Activated naive CD4-positive, alpha-beta T cell treated with anti-CD3 and anti-CD28 coated beads, Interleukin-2, amount 10 ng/mL, durations not matched to agents 7 days and 5 days (primary cell): ENCODE measurements around the gene GFOD1.

Experiments
- CTCF ChIA-PET: fragments of 350-600 bp; sonication (Branson Sonifier 250); formaldehyde crosslinking; loops from one replicate; lab custom pipeline; 2021; ENCODE audit warnings: antibody characterized with exemption; lab: Charles Lee
- DNase-seq: peaks from one replicate; pipeline ENCODE4 v3.0.0-alpha.2; 2020
- H3K27ac Mint-ChIP-seq: one replicate; pipeline ENCODE4 v1.8.0; 2021; ENCODE audit warnings: mild to moderate bottlenecking, moderate library complexity, mixed read lengths
- H3K27me3 Mint-ChIP-seq: one replicate; pipeline ENCODE4 v1.8.0; 2021; ENCODE audit warnings: mild to moderate bottlenecking, mixed read lengths
- H3K36me3 Mint-ChIP-seq: one replicate; pipeline ENCODE4 v1.8.0; 2021; ENCODE audit warnings: mixed read lengths
- H3K4me1 Mint-ChIP-seq: one replicate; pipeline ENCODE4 v1.8.0; 2021; ENCODE audit warnings: mixed read lengths
- H3K4me3 Mint-ChIP-seq: one replicate; pipeline ENCODE4 v1.8.0; 2021; ENCODE audit warnings: mild to moderate bottlenecking, moderate library complexity, mixed read lengths
- H3K9me3 Mint-ChIP-seq: one replicate; pipeline ENCODE4 v1.8.0; 2021; ENCODE audit warnings: mixed read lengths

The GFOD1 gene

GRCh38 chr6:13372688-13373487 lies 114.5 kb downstream of the GFOD1 start:
- peaks cover 15% of the 10 kb centered on the region for H3K4me1 Mint-ChIP-seq
- H3K27ac Mint-ChIP-seq: no peak overlapping the region
- no peak for DNase-seq
- H3K36me3 Mint-ChIP-seq: peaks cover 1% of the 10 kb centered on the region
- H3K4me3 Mint-ChIP-seq: no peak overlapping the region
- CTCF ChIA-PET: interaction anchor here (0.6 to 1.3 kb wide), 3 partner anchors 11 to 38 kb away, joined by 3 to 4 read pairs (median 3); no protein-coding TSS in a partner anchor
- H3K9me3 Mint-ChIP-seq: no peaks in the 10 kb centered on the region
- peaks cover 11% of the 10 kb centered on the region for H3K27me3 Mint-ChIP-seq

- peaks cover 1% of the 10 kb centered on the region for H3K36me3 Mint-ChIP-seq
- H3K27ac Mint-ChIP-seq: no peak overlapping the region
- no peak overlapping the region for H3K4me3 Mint-ChIP-seq
- no peaks in the 10 kb centered on the region for H3K9me3 Mint-ChIP-seq
- DNase-seq: no peak
- H3K27me3 Mint-ChIP-seq: peaks cover 15% of the 10 kb centered on the region
- CTCF ChIA-PET: interaction anchor here (1.0 to 1.3 kb wide), 2 partner anchors 14 to 38 kb away, joined by 3 to 4 read pairs; no protein-coding TSS in a partner anchor
- H3K4me1 Mint-ChIP-seq: peaks cover 15% of the 10 kb centered on the region
Measured at GRCh38 chr6:13372076-13372475, 115.3 kb downstream of the GFOD1 start.

- no peak for DNase-seq
- CTCF ChIA-PET: interaction anchor here (1.0 kb wide), 1 partner anchor 37 kb away, joined by 3 read pairs; no protein-coding TSS in a partner anchor
- Mint-ChIP-seq H3K27ac (no peak overlapping the region), H3K27me3 (peaks cover 15% of the 10 kb centered on the region), H3K4me3 (no peak overlapping the region), H3K9me3 (no peaks in the 10 kb centered on the region), H3K36me3 (peaks cover 1% of the 10 kb centered on the region), H3K4me1 (peaks cover 15% of the 10 kb centered on the region)
Measured at GRCh38 chr6:13371421-13372072, 115.9 kb downstream of the GFOD1 start.

GRCh38 chr6:13370623-13371022 lies 116.8 kb downstream of the GFOD1 start:
- Mint-ChIP-seq H3K4me1 (peaks cover 11% of the 10 kb centered on the region), H3K36me3 (no peaks in the 10 kb centered on the region), H3K27me3 (peaks cover 15% of the 10 kb centered on the region), H3K27ac (no peak overlapping the region), H3K9me3 (no peaks in the 10 kb centered on the region), H3K4me3 (no peak overlapping the region)
- no peak for DNase-seq
- CTCF ChIA-PET: interaction anchor here (1.2 kb wide), 1 partner anchor 245 kb away, joined by 3 read pairs; the partner anchor contains the start of gene NOL7

- DNase-seq: no peak
- CTCF ChIA-PET: interaction anchor here (0.6 to 1.2 kb wide), 4 partner anchors 14 to 890 kb away, joined by 3 to 4 read pairs (median 3); partner anchors contain the start of gene NOL7
- Mint-ChIP-seq H3K36me3 (no peaks in the 10 kb centered on the region), H3K9me3 (no peaks in the 10 kb centered on the region), H3K27me3 (peaks cover 15% of the 10 kb centered on the region), H3K4me3 (no peak overlapping the region), H3K4me1 (peaks cover 4% of the 10 kb centered on the region), H3K27ac (no peak overlapping the region)
Measured at GRCh38 chr6:13369591-13369990, 117.8 kb downstream of the GFOD1 start.

- Mint-ChIP-seq H3K27ac (no peak overlapping the region), H3K4me3 (no peak overlapping the region), H3K4me1 (peaks cover 3% of the 10 kb centered on the region), H3K9me3 (no peaks in the 10 kb centered on the region), H3K36me3 (no peaks in the 10 kb centered on the region), H3K27me3 (peaks cover 15% of the 10 kb centered on the region)
- CTCF ChIA-PET: interaction anchor here (1.0 kb wide), 1 partner anchor 32 kb away, joined by 4 read pairs; no protein-coding TSS in a partner anchor
- DNase-seq: no peak
Measured at GRCh38 chr6:13368731-13369115, 118.7 kb downstream of the GFOD1 start.

- Mint-ChIP-seq H3K9me3 (no peaks in the 10 kb centered on the region), H3K36me3 (no peaks in the 10 kb centered on the region), H3K4me3 (no peak overlapping the region), H3K27me3 (peaks cover 15% of the 10 kb centered on the region), H3K27ac (no peak overlapping the region), H3K4me1 (no peaks in the 10 kb centered on the region)
- CTCF ChIA-PET: interaction anchor here (1.0 kb wide), 1 partner anchor 31 kb away, joined by 4 read pairs; no protein-coding TSS in a partner anchor
- DNase-seq: no peak
Measured at GRCh38 chr6:13368079-13368730, 119.2 kb downstream of the GFOD1 start.

- no peak for DNase-seq
- Mint-ChIP-seq H3K4me3 (no peak overlapping the region), H3K27me3 (peaks cover 13% of the 10 kb centered on the region), H3K4me1 (peaks cover 2% of the 10 kb centered on the region), H3K27ac (no peak overlapping the region), H3K36me3 (no peaks in the 10 kb centered on the region), H3K9me3 (no peaks in the 10 kb centered on the region)
- CTCF ChIA-PET: no interaction called here
Measured at GRCh38 chr6:13367396-13367795, 120.0 kb downstream of the GFOD1 start.

- Mint-ChIP-seq H3K27me3 (peaks cover 6% of the 10 kb centered on the region), H3K36me3 (peaks cover 3% of the 10 kb centered on the region), H3K9me3 (no peaks in the 10 kb centered on the region), H3K4me3 (no peak overlapping the region), H3K27ac (no peak overlapping the region), H3K4me1 (peaks cover 12% of the 10 kb centered on the region)
- CTCF ChIA-PET: no interaction called here
- no peak for DNase-seq
Measured at GRCh38 chr6:13365320-13365719, 122.1 kb downstream of the GFOD1 start.

- CTCF ChIA-PET: no interaction called here
- peaks cover 3% of the 10 kb centered on the region for H3K36me3 Mint-ChIP-seq
- H3K4me1 Mint-ChIP-seq: peaks cover 16% of the 10 kb centered on the region
- no peak overlapping the region for H3K27ac Mint-ChIP-seq
- DNase-seq: no peak
- peaks cover 6% of the 10 kb centered on the region for H3K27me3 Mint-ChIP-seq
- H3K9me3 Mint-ChIP-seq: no peaks in the 10 kb centered on the region
- no peak overlapping the region for H3K4me3 Mint-ChIP-seq
Measured at GRCh38 chr6:13364842-13365241, 122.6 kb downstream of the GFOD1 start.

- Mint-ChIP-seq H3K36me3 (peaks cover 3% of the 10 kb centered on the region), H3K4me1 (peaks cover 28% of the 10 kb centered on the region), H3K9me3 (no peaks in the 10 kb centered on the region), H3K27ac (no peak overlapping the region), H3K4me3 (no peak overlapping the region), H3K27me3 (no peaks in the 10 kb centered on the region)
- CTCF ChIA-PET: no interaction called here
- no peak for DNase-seq
Measured at GRCh38 chr6:13362412-13362811, 125.0 kb downstream of the GFOD1 start.

GRCh38 chr6:13360671-13361540 lies 126.5 kb downstream of the GFOD1 start:
- Mint-ChIP-seq H3K27ac (no peak overlapping the region), H3K36me3 (peaks cover 3% of the 10 kb centered on the region), H3K9me3 (no peaks in the 10 kb centered on the region), H3K4me1 (peaks cover 43% of the 10 kb centered on the region), H3K4me3 (no peak overlapping the region), H3K27me3 (no peaks in the 10 kb centered on the region)
- CTCF ChIA-PET: interaction anchor here (1.2 kb wide), 1 partner anchor 12 kb away, joined by 3 read pairs; no protein-coding TSS in a partner anchor
- no peak for DNase-seq

GRCh38 chr6:13359287-13359686 lies 128.1 kb downstream of the GFOD1 start:
- H3K27me3 Mint-ChIP-seq: no peaks in the 10 kb centered on the region
- H3K4me1 Mint-ChIP-seq: peaks cover 60% of the 10 kb centered on the region
- CTCF ChIA-PET: no interaction called here
- DNase-seq: no peak
- no peak overlapping the region for H3K4me3 Mint-ChIP-seq
- H3K9me3 Mint-ChIP-seq: no peaks in the 10 kb centered on the region
- H3K27ac Mint-ChIP-seq: no peak overlapping the region
- peaks cover 6% of the 10 kb centered on the region for H3K36me3 Mint-ChIP-seq
